HG03196 (cell line): Measurements from ENCODE around the gene VWC2L.

ENCODE experiments used
- ATAC-seq: cut with Tn5 transposase; IDR thresholded peaks from one replicate; pipeline ENCODE4 v1.9.1; 2021; ENCODE audit not compliant: unreplicated experiment

Gene VWC2L

DNA sequence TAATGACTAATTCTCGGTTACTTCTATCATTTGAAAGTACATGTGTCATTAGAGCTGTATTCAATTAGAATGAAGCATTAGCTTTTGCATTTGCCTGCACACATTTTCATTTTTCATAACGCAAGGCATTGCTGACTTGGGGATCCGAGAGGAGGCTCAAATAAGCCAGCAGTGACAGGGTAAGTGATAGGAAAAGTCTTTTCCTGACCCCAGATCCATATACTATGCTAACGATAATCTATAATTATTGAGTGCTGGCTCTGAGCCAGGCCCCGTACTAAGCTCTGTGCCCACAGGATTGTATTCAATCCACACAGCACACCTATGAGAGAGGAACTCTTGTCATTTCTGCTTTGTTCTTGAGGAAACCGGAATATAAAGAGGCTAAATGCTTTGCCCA, 168.2 kb downstream of the VWC2L start:
- no peak for ATAC-seq

- no peak for ATAC-seq
Measured at GRCh38 chr2:214587442-214587841, 176.6 kb downstream of the VWC2L start.

- ATAC-seq = no peak
Measured at GRCh38 chr2:214591366-214591765, 180.5 kb downstream of the VWC2L start.

DNA sequence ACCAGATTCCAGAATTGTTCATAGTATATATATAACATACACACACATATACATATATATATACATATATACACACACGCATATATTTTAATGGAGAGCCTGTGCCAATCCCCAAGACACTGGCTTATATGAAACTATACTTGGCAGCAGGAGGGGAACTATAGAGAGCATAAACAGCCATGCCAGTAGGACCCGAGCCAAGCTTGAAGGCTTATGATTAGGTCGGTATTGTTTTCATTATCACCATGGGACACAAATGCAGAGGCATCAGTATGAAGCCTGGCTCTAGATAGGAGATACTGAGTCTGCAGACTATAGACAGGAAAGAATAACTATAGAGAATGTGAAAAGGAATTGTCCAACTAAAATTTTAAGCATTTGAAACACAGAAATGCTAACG, 181.2 kb downstream of the VWC2L start:
- no peak for ATAC-seq

DNA sequence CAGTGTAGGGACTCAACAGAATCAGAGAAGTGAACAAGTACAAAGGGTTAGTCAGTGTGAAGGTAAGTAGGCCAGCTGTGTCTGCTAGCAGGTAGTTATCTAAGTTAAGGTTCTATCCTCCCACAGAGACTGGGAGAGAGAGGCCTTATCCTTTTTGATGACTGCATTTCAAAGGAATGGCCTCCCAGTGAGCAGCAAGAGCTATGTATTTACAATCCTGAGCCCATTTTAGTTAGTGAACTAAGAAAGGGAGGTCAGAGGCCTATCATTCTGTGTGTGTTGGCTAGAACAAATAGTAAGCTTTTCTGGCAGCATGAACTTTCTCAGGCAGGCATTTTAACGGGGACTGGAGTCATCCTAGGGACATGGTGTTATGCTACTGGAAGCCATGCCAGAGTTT, 182.9 kb downstream of the VWC2L start:
- no peak for ATAC-seq

DNA sequence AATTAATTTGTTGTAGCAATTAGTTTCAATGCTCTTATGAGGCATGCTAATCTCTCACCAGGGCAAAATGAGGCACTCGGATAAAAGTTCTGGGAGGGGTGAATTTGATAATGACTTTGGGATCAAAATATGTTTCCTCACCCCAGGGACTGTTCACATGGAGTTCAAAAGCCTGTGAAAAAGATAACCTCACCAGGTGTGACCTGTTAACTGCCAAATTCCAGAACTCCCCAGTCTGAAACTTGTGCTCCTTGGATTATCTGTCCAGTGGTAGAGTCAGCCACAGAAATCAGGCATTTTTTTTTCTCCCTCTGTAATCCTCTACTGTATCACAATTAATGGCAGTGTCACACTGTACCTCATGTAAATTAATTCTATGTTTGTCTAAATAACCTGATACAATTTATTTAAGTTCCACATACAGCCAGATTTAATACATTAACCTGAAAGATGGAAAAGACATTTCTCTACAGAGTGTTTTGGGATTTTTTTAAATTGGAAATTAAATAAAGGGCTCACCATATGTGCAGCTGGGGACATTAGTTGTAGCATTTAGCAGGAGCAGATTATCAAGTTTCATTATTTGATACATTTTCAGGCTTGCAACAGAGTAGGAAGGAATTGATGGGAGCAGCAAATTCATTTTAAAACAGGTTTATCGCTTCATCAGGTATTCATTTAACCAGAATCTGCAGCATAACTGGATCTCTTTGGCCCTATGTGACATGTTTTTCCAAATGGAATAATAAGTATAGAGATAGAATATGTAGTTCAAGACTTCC, 191.2 kb downstream of the VWC2L start:
- ATAC-seq = no peak

DNA sequence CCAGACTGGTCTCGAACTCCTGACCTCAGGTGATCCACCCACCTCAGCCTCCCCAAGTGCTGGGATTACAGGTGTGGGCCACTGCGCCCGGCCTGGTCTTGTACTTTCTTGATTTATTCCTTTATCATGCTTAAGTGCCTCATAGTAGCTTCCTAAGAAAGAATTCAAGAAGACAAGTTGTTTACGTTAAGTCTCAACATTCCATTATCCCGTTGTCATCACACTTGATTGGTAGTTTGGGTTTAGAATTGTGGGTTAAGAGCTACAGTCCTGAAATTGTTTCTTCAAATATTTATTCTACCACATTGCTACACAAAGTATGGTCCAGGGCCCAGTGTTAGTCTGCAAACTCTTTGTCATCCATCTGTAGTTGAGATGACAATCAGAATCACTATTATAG, 194.0 kb downstream of the VWC2L start:
- no peak for ATAC-seq

DNA sequence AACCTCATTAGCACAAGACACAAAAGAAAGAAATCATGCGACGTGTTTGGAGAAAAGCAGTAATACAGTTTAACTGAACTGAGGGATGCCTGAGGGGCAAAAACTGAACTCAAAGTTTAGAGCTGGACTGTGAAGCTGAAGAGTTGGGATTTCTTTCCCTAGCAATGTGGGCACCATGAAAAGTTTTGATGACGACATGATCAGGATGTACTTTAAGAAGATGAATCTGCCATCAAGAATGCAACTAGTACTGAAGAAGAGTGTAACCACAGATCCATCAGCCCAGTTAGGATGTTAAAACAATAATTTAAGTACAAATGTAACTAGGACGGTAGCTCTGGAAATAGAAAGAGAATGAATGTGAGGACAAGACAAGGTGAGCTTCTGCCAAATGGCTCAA, 196.2 kb downstream of the VWC2L start:
- ATAC-seq = no peak

- no peak for ATAC-seq
Measured at GRCh38 chr2:214611015-214611414, 200.2 kb downstream of the VWC2L start.

- ATAC-seq = no peak
Measured at GRCh38 chr2:214624166-214624760, 213.4 kb downstream of the VWC2L start.

DNA sequence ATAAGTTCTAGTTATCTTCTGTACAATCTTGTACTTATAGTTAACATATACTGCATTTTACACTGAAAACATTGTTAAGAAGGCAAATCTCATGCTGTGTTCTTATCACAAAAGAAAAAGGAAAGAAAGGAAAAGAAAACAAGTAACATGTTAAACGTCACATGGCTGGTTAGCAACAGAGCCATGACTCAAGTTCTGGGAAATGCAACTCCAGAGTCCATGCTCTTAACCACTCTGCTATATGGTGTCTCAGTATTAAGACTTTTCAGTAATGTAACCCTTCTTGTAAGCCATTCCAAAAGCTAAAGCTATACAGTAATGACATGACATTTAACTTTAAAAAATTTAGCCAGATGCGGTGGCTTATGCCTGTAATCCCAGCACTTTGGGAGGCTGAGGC, 217.2 kb downstream of the VWC2L start:
- ATAC-seq = no peak
